HCT116 (cell line): Measurements from ENCODE around the gene SIX3. TPM values are rescaled to one million over a fixed set of nuclear protein-coding genes. Genes with fewer than 3 reads are reported as not detected.

ENCODE experiments used
- ATAC-seq: fragments of 200-7000 bp; cut with Tn5 transposase; 2 replicates; pipeline ENCODE4 v1.9.1; 2020; ENCODE audit warnings: mild to moderate bottlenecking, moderate library complexity
- BruUV-seq: library from RNA; stranded (reverse); fragments of 400-500 nt; replicated peaks from 2 replicates; lab custom pipeline; 2021; lab: Mats Ljungman, UMichigan
- CTCF ChIA-PET: fragments of 300-600 bp; sonication (Branson Sonifier 250); formaldehyde crosslinking; loops from one replicate; lab custom pipeline; 2021; ENCODE audit warnings: antibody characterized with exemption; lab: Charles Lee
- POLR2A ChIA-PET: fragments of 300-600, 350-600 bp; sonication (Branson Sonifier 250); formaldehyde crosslinking; loops from one replicate; lab custom pipeline; 2021; ENCODE audit warnings: antibody characterized with exemption; lab: Charles Lee
- RAD21 ChIA-PET, 2 experiments: fragments of 300-600 bp; sonication (Branson Sonifier 250); formaldehyde crosslinking; loops; one replicate each; lab custom pipeline; 2023; ENCODE audit warnings: low total read pairs in 2 of 2; ENCODE audit not compliant: uncharacterized antibody in 2 of 2, unreplicated experiment in 2 of 2, low non-redundant PET in 1 of 2; lab: Charles Lee
- DNase-seq: peaks from one replicate; pipeline ENCODE4 v3.0.0-alpha.2; 2010; ENCODE audit warnings: low read depth, low spot score
- H2AFZ ChIP-seq: fragments of 200-600 bp; shearing (Covaris generic), sonication (generic); 2 replicates; pipeline ENCODE4 v1.6.1; 2017; ENCODE audit warnings: low read depth, mixed run types, mixed read lengths, antibody characterized with exemption, low read length; ENCODE audit not compliant: poor library complexity, severe bottlenecking
- H3K27ac ChIP-seq: 2 replicates; pipeline ENCODE4 v1.5.1; 2012; ENCODE audit warnings: low read depth, low read length
- H3K27me3 ChIP-seq: fragments of 200-600 bp; sonication (generic); 2 replicates; pipeline ENCODE4 v1.6.1; 2016; ENCODE audit warnings: mixed run types, low read length, mixed read lengths; ENCODE audit not compliant: insufficient read depth
- H3K36me3 ChIP-seq, 2 experiments: fragments of 200-500 bp in 1 of 2; fragments of 200-600 bp in 1 of 2; sonication (Bioruptor generic) in 1 of 2; sonication (generic) in 1 of 2; 2 replicates each; pipeline versions ENCODE4 v1.5.1 to v1.6.1; 2014 to 2016; ENCODE audit warnings: low read length in 2 of 2, inconsistent platforms in 1 of 2, mixed read lengths in 1 of 2, mixed run types in 1 of 2; ENCODE audit not compliant: insufficient read depth in 2 of 2, control insufficient read depth in 1 of 2
- H3K4me1 ChIP-seq, 2 experiments: fragments of 200-600 bp in 1 of 2; sonication (generic) in 1 of 2; 2 replicates each; pipeline versions ENCODE4 v1.5.1 to v1.6.1; 2012 to 2017; ENCODE audit warnings: low read length in 2 of 2, inconsistent platforms in 1 of 2, mild to moderate bottlenecking in 1 of 2, mixed read lengths in 1 of 2, mixed run types in 1 of 2, moderate library complexity in 1 of 2; ENCODE audit not compliant: insufficient read depth in 2 of 2, control insufficient read depth in 1 of 2
- H3K4me2 ChIP-seq: fragments of 200-600 bp; sonication (generic); 2 replicates; pipeline ENCODE4 v1.6.1; 2017; ENCODE audit warnings: mixed run types, low read length, mixed read lengths
- H3K4me3 ChIP-seq, 2 experiments: fragments of 200-600 bp in 1 of 2; sonication (generic) in 1 of 2; replicated peaks in 1 of 2; 2 replicates each; pipeline ENCODE4 v1.5.1; 2011 to 2016; ENCODE audit warnings: low read length in 2 of 2, control low read depth in 1 of 2, low read depth in 1 of 2, mild to moderate bottlenecking in 1 of 2, mixed read lengths in 1 of 2, mixed run types in 1 of 2
- H3K79me2 ChIP-seq: fragments of 200-600 bp; sonication (generic); 2 replicates; pipeline ENCODE4 v1.6.1; 2017; ENCODE audit warnings: mild to moderate bottlenecking, mixed run types, low read length, moderate library complexity, mixed read lengths; ENCODE audit not compliant: insufficient read depth
- H3K9ac ChIP-seq: fragments of 200-600 bp; sonication (generic); 2 replicates; pipeline ENCODE4 v1.6.1; 2016; ENCODE audit warnings: low read length, mixed read lengths
- H3K9me2 ChIP-seq: fragments of 200-600 bp; sonication (generic), shearing (Covaris generic); 2 replicates; pipeline ENCODE4 v1.6.1; 2017; ENCODE audit warnings: mixed run types, mild to moderate bottlenecking, moderate library complexity; ENCODE audit not compliant: insufficient read depth
- H3K9me3 ChIP-seq, 2 experiments: fragments of 200-500 bp in 1 of 2; fragments of 200-600 bp in 1 of 2; sonication (Bioruptor generic) in 1 of 2; sonication (generic) in 1 of 2; 2 replicates each; pipeline ENCODE4 v1.6.1; 2014 to 2017; ENCODE audit warnings: low read length in 2 of 2, mixed read lengths in 2 of 2, inconsistent platforms in 1 of 2, low read depth in 1 of 2, mild to moderate bottlenecking in 1 of 2, mixed run types in 1 of 2, moderate library complexity in 1 of 2; ENCODE audit not compliant: control insufficient read depth in 1 of 2, insufficient read depth in 1 of 2
- H4K20me1 ChIP-seq: fragments of 200-600 bp; sonication (generic), shearing (Covaris generic); 2 replicates; pipeline ENCODE4 v1.6.1; 2017; ENCODE audit warnings: mixed run types, mild to moderate bottlenecking, moderate library complexity; ENCODE audit not compliant: insufficient read depth
- CBX3 ChIP-seq: IDR thresholded peaks from 2 replicates; pipeline ENCODE4 v1.6.1; 2012; ENCODE audit warnings: low read depth
- CEBPB ChIP-seq: IDR thresholded peaks from 2 replicates; pipeline ENCODE4 v1.6.1; 2012; ENCODE audit warnings: low read depth
- POLR2AphosphoS5 ChIP-seq: IDR thresholded peaks from 2 replicates; pipeline ENCODE4 v1.6.1; 2011; ENCODE audit warnings: mild to moderate bottlenecking, low read depth, low read length, moderate library complexity
- RAD21 ChIP-seq: IDR thresholded peaks from 2 replicates; pipeline ENCODE4 v1.6.1; 2012; ENCODE audit warnings: low read depth, mild to moderate bottlenecking
- REST ChIP-seq: IDR thresholded peaks from 2 replicates; pipeline ENCODE4 v1.6.1; 2012; ENCODE audit warnings: low read depth
- SRF ChIP-seq: IDR thresholded peaks from 2 replicates; pipeline ENCODE4 v1.6.1; 2012; ENCODE audit warnings: low read depth
- TCF7L2 ChIP-seq: IDR thresholded peaks from 2 replicates; pipeline ENCODE4 v1.7.0; 2011; ENCODE audit warnings: borderline replicate concordance, inconsistent platforms; ENCODE audit not compliant: insufficient read depth, insufficient read length; ENCODE audit errors: extremely low read depth
- YY1 ChIP-seq: IDR thresholded peaks from 2 replicates; pipeline ENCODE4 v1.6.1; 2011; ENCODE audit warnings: low read length, low read depth, moderate library complexity, mild to moderate bottlenecking; ENCODE audit not compliant: insufficient replicate concordance; ENCODE audit errors: extremely low read depth
- ZNF274 ChIP-seq: fragments of 200-500 bp; sonication (Bioruptor generic); IDR thresholded peaks from 2 replicates; pipeline ENCODE4 v1.6.1; 2014; ENCODE audit warnings: mild to moderate bottlenecking, low read depth, low read length, inconsistent platforms
- intact Hi-C: fragments of 100-400 bp; cut with micrococcal nuclease; formaldehyde crosslinking; loops from 2 replicates; pipeline ENCODE4 v1.10.0; 2022
- total RNA-seq: library from RNA; stranded (reverse); gene quantifications from one replicate; pipeline ENCODE4 v1.2.1, GENCODE V29; 2021; ENCODE audit not compliant: unreplicated experiment

SIX3 gene
- total RNA-seq, 1 experiment from 2014 or later, result 1.2 TPM

GRCh38 chr2:44975571-44976450 lies 34.3 kb downstream of the SIX3 start (continued):
- TF ChIP-seq RAD21, result no peak

- H3K9me2 ChIP-seq, result no peaks in the 10 kb centered on the region
- no peaks in the 10 kb centered on the region for H3K79me2 ChIP-seq
- no peak overlapping the region for H3K9ac ChIP-seq
- RAD21 ChIA-PET, result interaction anchor here in 1 of 2 experiments (0.7 kb wide), 1 partner anchor 214 kb away, joined by 6 read pairs; no protein-coding TSS in a partner anchor
- no peak overlapping the region for H3K4me3 ChIP-seq
- H3K27ac ChIP-seq, result no peak overlapping the region
- POLR2A ChIA-PET, result no interaction called here
- no peaks in the 10 kb centered on the region for H3K9me3 ChIP-seq
- no peak for DNase-seq
- TF ChIP-seq CBX3 (no peak), YY1 (no peak), POLR2AphosphoS5 (no peak), ZNF274 (no peak), CEBPB (no peak), TCF7L2 (no peak), SRF (no peak), RAD21 (no peak), REST (no peak)
- H4K20me1 ChIP-seq, result no peaks in the 10 kb centered on the region
- H3K4me1 ChIP-seq, result no peaks in the 10 kb centered on the region
- H3K36me3 ChIP-seq, result no peaks in the 10 kb centered on the region
- no peak overlapping the region for H2AFZ ChIP-seq
- H3K4me2 ChIP-seq, result no peak overlapping the region
- H3K27me3 ChIP-seq, result no peaks in the 10 kb centered on the region
- no peak for ATAC-seq
- intact Hi-C loops, result no loop called here
- CTCF ChIA-PET, result interaction anchor here (0.7 kb wide), 1 partner anchor 514 kb away, joined by 3 read pairs; no protein-coding TSS in a partner anchor
- BruUV-seq, result no TSS peak
Measured at GRCh38 chr2:44979581-44979980, 38.1 kb downstream of the SIX3 start.
